T47D (cell line): Measurements from ENCODE around the gene ARID1B.
"Not testable (repeated sequence)": the region's sequence is repeated elsewhere in the genome, so short reads cannot be mapped to it uniquely, and the experiment has no call there.

ENCODE experiments used
- DNase-seq, 2 experiments: peaks; one replicate each; pipeline versions ENCODE4 v3.0.0 to v3.0.0-alpha.2; 2011 to 2012; ENCODE audit warnings: low read depth in 1 of 2, low spot score in 1 of 2
- JUND ChIP-seq: IDR thresholded peaks from 2 replicates; pipeline ENCODE4 v1.6.1; 2012; ENCODE audit warnings: low read depth
- in situ Hi-C: cut with HindIII; loops from 2 replicates; pipeline ENCODE4 v1.10.0; 2016; ENCODE audit warnings: low sequenced_read_pairs, low pct_unique_long_range_greater_than_20kb

Gene ARID1B

GRCh38 chr6:156928972-156929371, 151.8 kb downstream of the ARID1B start:
- TF ChIP-seq JUND: no peak
- no peak for DNase-seq
- in situ Hi-C loops: no loop called here

- TF ChIP-seq JUND: no peak
- DNase-seq: no peak
- in situ Hi-C loops: no loop called here
These were observed 154.1 kb downstream of the ARID1B start for GRCh38 chr6:156931283-156931682.

- peak in 1 of 2 experiments; percentile 73 for DNase-seq
- in situ Hi-C loops: no loop called here
These were observed 156.3 kb downstream of the ARID1B start for GRCh38 chr6:156933201-156934068.

GRCh38 chr6:156934069-156934460, 156.9 kb downstream of the ARID1B start:
- TF ChIP-seq JUND: no peak
- in situ Hi-C loops: no loop called here
- peak in 1 of 2 experiments; percentile 50 for DNase-seq

More at GRCh38 chr6:156933201-156934068, 156.3 kb downstream of the ARID1B start:
- no peak for TF ChIP-seq JUND

GRCh38 chr6:156935000-156935399, 157.8 kb downstream of the ARID1B start:
- TF ChIP-seq JUND: no peak
- no peak for DNase-seq
- in situ Hi-C loops: no loop called here

- in situ Hi-C loops: no loop called here
- no peak for DNase-seq
- TF ChIP-seq JUND: no peak
These were observed 161.0 kb downstream of the ARID1B start for GRCh38 chr6:156938143-156938542.

- in situ Hi-C loops: no loop called here
- no peak for DNase-seq
- no peak for TF ChIP-seq JUND
These were observed 163.0 kb downstream of the ARID1B start for GRCh38 chr6:156940221-156940620.

- DNase-seq: no peak
- no peak for TF ChIP-seq JUND
- in situ Hi-C loops: no loop called here
These were observed 165.1 kb downstream of the ARID1B start for GRCh38 chr6:156942266-156942665.

- TF ChIP-seq JUND: no peak
- in situ Hi-C loops: no loop called here
- DNase-seq: no peak
These were observed 166.0 kb downstream of the ARID1B start for GRCh38 chr6:156943166-156943565.

GRCh38 chr6:156943816-156944215, 166.6 kb downstream of the ARID1B start:
- in situ Hi-C loops: no loop called here
- TF ChIP-seq JUND: no peak

GRCh38 chr6:156944412-156944811, 167.2 kb downstream of the ARID1B start:
- no peak for TF ChIP-seq JUND
- DNase-seq: no peak
- in situ Hi-C loops: no loop called here

More at GRCh38 chr6:156943816-156944215, 166.6 kb downstream of the ARID1B start:
- no peak for DNase-seq

GRCh38 chr6:156945789-156946172, 168.6 kb downstream of the ARID1B start:
- DNase-seq, in situ Hi-C loops: not testable (repeated sequence)

- no peak for TF ChIP-seq JUND
- no peak for DNase-seq
- in situ Hi-C loops: no loop called here
These were observed 169.3 kb downstream of the ARID1B start for GRCh38 chr6:156946370-156946936.
